Measurements from ENCODE around the gene EPS8.
A peak's percentile ranks its signal among the peaks of the same experiment; 100 is the strongest.

EPS8 gene

GRCh38 chr12:15583804-15584203 is 205.4 kb downstream of the EPS8 start:
- Mint-ChIP-seq H3K27ac (no peak overlapping the region), H3K27me3 (no peaks in the 10 kb centered on the region), H3K36me3 (peaks cover 11% of the 10 kb centered on the region), H3K4me1 (peaks cover 23% of the 10 kb centered on the region), H3K9me3 (no peaks in the 10 kb centered on the region), H3K4me3 (no peak overlapping the region)

DNA sequence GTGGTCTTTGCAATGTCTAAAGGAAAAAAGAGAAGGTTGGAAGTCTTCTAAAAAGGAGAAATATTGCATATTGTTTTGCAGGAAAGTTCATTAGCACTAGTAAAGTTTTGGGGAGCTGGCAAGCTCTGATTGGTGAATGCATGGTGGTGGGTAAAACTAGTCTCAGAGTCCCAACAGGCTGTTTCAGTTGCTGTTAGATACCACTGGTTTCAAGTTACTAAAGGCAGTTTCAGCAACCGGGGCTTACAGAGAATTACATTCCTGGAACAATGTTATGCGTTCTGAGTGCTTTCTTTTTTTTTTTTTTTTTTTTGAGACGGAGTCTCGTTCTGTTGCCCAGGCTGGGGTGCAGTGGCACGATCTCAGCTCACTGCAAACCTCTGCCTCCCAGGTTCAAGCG is 208.2 kb downstream of the EPS8 start:
- no peak overlapping the region for H3K4me3 Mint-ChIP-seq
- peaks cover 11% of the 10 kb centered on the region for H3K36me3 Mint-ChIP-seq
- H3K27ac Mint-ChIP-seq, result no peak overlapping the region
- no peaks in the 10 kb centered on the region for H3K27me3 Mint-ChIP-seq
- H3K4me1 Mint-ChIP-seq, result peaks cover 33% of the 10 kb centered on the region
- H3K9me3 Mint-ChIP-seq, result no peaks in the 10 kb centered on the region

GRCh38 chr12:15580431-15580830 is 208.8 kb downstream of the EPS8 start:
- Mint-ChIP-seq H3K4me3 (no peak overlapping the region), H3K36me3 (peaks cover 14% of the 10 kb centered on the region), H3K27ac (no peak overlapping the region), H3K9me3 (no peaks in the 10 kb centered on the region), H3K4me1 (peaks cover 38% of the 10 kb centered on the region), H3K27me3 (no peaks in the 10 kb centered on the region)

- Mint-ChIP-seq H3K27me3 (no peaks in the 10 kb centered on the region), H3K4me1 (peaks cover 65% of the 10 kb centered on the region), H3K36me3 (peaks cover 15% of the 10 kb centered on the region), H3K4me3 (peak overlapping the region; percentile 4), H3K9me3 (peaks cover 5% of the 10 kb centered on the region), H3K27ac (peak overlapping the region; percentile 44)
These were observed 213.3 kb downstream of the EPS8 start for GRCh38 chr12:15575671-15576541.

- Mint-ChIP-seq H3K27ac (peak overlapping the region; percentile 8), H3K4me3 (no peak overlapping the region), H3K9me3 (peaks cover 5% of the 10 kb centered on the region), H3K4me1 (peaks cover 66% of the 10 kb centered on the region), H3K27me3 (no peaks in the 10 kb centered on the region), H3K36me3 (peaks cover 14% of the 10 kb centered on the region)
These were observed 214.8 kb downstream of the EPS8 start for GRCh38 chr12:15574353-15574752.
